GM12892 (cell line): ENCODE measurements around the gene SYNPR.

Experiments
- DNase-seq: peaks from one replicate; pipeline ENCODE4 v3.0.0; 2011; ENCODE audit not compliant: insufficient read length
- FAIRE-seq: peaks from 2 replicates; lab custom pipeline; 2011; peaks lifted over from hg19 to GRCh38; lab: Jason Lieb, UNC
- POLR2A ChIP-seq: IDR thresholded peaks from 2 replicates; pipeline ENCODE4 v1.6.1; 2011; ENCODE audit warnings: low read depth, low read length, control low read depth
- POLR2AphosphoS5 ChIP-seq: IDR thresholded peaks from 2 replicates; pipeline ENCODE4 v1.6.1; 2011; ENCODE audit warnings: low read depth, low read length, control low read depth
- TAF1 ChIP-seq: IDR thresholded peaks from 2 replicates; pipeline ENCODE4 v1.6.1; 2011; ENCODE audit warnings: low read depth, mild to moderate bottlenecking, control low read depth, low read length, borderline replicate concordance

The SYNPR gene

GRCh38 chr3:63563572-63563971 is 285.5 kb downstream of the SYNPR start:
- DNase-seq (no peak), FAIRE-seq (no peak)
- TF ChIP-seq POLR2A (no peak), TAF1 (no peak), POLR2AphosphoS5 (no peak)

GRCh38 chr3:63565220-63565619 is 287.1 kb downstream of the SYNPR start:
- TF ChIP-seq POLR2AphosphoS5 (no peak), POLR2A (no peak), TAF1 (no peak)
- no peak for FAIRE-seq
- DNase-seq = no peak

GRCh38 chr3:63571682-63572081 is 293.6 kb downstream of the SYNPR start:
- no peak for DNase-seq
- no peak for FAIRE-seq
- no peak for TF ChIP-seq POLR2AphosphoS5
- TF ChIP-seq POLR2A = no peak
- no peak for TF ChIP-seq TAF1

- FAIRE-seq (no peak), DNase-seq (no peak)
- TF ChIP-seq TAF1 = no peak
- TF ChIP-seq POLR2AphosphoS5 = no peak
- no peak for TF ChIP-seq POLR2A
Measured at GRCh38 chr3:63576846-63577245, 298.7 kb downstream of the SYNPR start.

GRCh38 chr3:63578858-63579257 is 300.8 kb downstream of the SYNPR start:
- no peak for FAIRE-seq
- DNase-seq = no peak
- no peak for TF ChIP-seq POLR2AphosphoS5
- no peak for TF ChIP-seq POLR2A
- no peak for TF ChIP-seq TAF1

GRCh38 chr3:63580151-63580550 is 302.0 kb downstream of the SYNPR start:
- FAIRE-seq (no peak), DNase-seq (no peak)
- TF ChIP-seq POLR2AphosphoS5 (no peak), TAF1 (no peak), POLR2A (no peak)

GRCh38 chr3:63582943-63583500 is 304.9 kb downstream of the SYNPR start:
- TF ChIP-seq POLR2A = no peak
- TF ChIP-seq POLR2AphosphoS5 = no peak
- no peak for TF ChIP-seq TAF1
- no peak for DNase-seq
- FAIRE-seq = no peak

GRCh38 chr3:63584681-63585080 is 306.6 kb downstream of the SYNPR start:
- FAIRE-seq = no peak
- no peak for DNase-seq
- TF ChIP-seq POLR2AphosphoS5 (no peak), TAF1 (no peak), POLR2A (no peak)

- DNase-seq = no peak
- no peak for FAIRE-seq
- TF ChIP-seq POLR2A (no peak), TAF1 (no peak), POLR2AphosphoS5 (no peak)
Measured at GRCh38 chr3:63585927-63586326, 307.8 kb downstream of the SYNPR start.

- TF ChIP-seq POLR2A (no peak), POLR2AphosphoS5 (no peak), TAF1 (no peak)
- FAIRE-seq = no peak
- DNase-seq = no peak
Measured at GRCh38 chr3:63588895-63589294, 310.8 kb downstream of the SYNPR start.

GRCh38 chr3:63593779-63594178 is 315.7 kb downstream of the SYNPR start:
- no peak for DNase-seq
- no peak for FAIRE-seq
- no peak for TF ChIP-seq TAF1
- TF ChIP-seq POLR2A = no peak
- no peak for TF ChIP-seq POLR2AphosphoS5

- FAIRE-seq = no peak
- no peak for DNase-seq
- no peak for TF ChIP-seq POLR2A
- no peak for TF ChIP-seq POLR2AphosphoS5
- no peak for TF ChIP-seq TAF1
Measured at GRCh38 chr3:63595221-63595620, 317.1 kb downstream of the SYNPR start.

GRCh38 chr3:63597019-63597418 is 318.9 kb downstream of the SYNPR start:
- FAIRE-seq (no peak), DNase-seq (no peak)

GRCh38 chr3:63607716-63608115 is 329.6 kb downstream of the SYNPR start:
- TF ChIP-seq POLR2AphosphoS5 (no peak), POLR2A (no peak), TAF1 (no peak)
- DNase-seq (no peak), FAIRE-seq (no peak)

More at GRCh38 chr3:63597019-63597418, 318.9 kb downstream of the SYNPR start:
- TF ChIP-seq POLR2AphosphoS5 (no peak), POLR2A (no peak), TAF1 (no peak)
